ENCODE results near the gene LIME1. TPM values are rescaled to one million over a fixed set of nuclear protein-coding genes. Genes with fewer than 3 reads are reported as not detected.

Gene LIME1
- total and polyA plus RNA-seq, 2 of the 4 experiments (the other 2 are of a cell fraction), result 0.36 to 7.8 TPM

- H4K5ac ChIP-seq (ENCODE audit: low read depth, low read length), result no peak overlapping the region
- H4K91ac ChIP-seq (ENCODE audit: insufficient read depth, low read depth, low read length), result no peak overlapping the region
- no peak overlapping the region for H2AK9ac ChIP-seq (replicated peaks; ENCODE audit: low read depth, low read length, poor library complexity)
- H3K9me3 ChIP-seq (ENCODE audit: control insufficient read depth, insufficient read depth, low read length), result peaks cover 4% of the 10 kb centered on the region
- H4K8ac ChIP-seq (ENCODE audit: low read depth in 2 of 2, low read length in 2 of 2), result no peak overlapping the region
- H3K27ac ChIP-seq (ENCODE audit: insufficient read depth, low read length), result no peak overlapping the region
- no peak overlapping the region for H2BK20ac ChIP-seq (ENCODE audit: low read depth, low read length)
- TF ChIP-seq RCOR1 (IDR thresholded peaks at IDR 0.05; ENCODE audit: insufficient replicate concordance, low read length) (no peak), MAZ (IDR thresholded peaks at IDR 0.05; ENCODE audit: borderline replicate concordance, low read depth, low read length) (no peak), BHLHE40 (IDR thresholded peaks at IDR 0.05; ENCODE audit: low read depth, low read length) (no peak), SMC3 (IDR thresholded peaks at IDR 0.05; ENCODE audit: low read depth, low read length) (no peak), NFE2L2 (IDR thresholded peaks at IDR 0.05; ENCODE audit: low read depth, low read length) (no peak), CTCF (conservative IDR thresholded peaks at IDR 0.05; ENCODE audit: low read depth, low read length) (no peak)
- TF ChIP-seq, protein P1, sequence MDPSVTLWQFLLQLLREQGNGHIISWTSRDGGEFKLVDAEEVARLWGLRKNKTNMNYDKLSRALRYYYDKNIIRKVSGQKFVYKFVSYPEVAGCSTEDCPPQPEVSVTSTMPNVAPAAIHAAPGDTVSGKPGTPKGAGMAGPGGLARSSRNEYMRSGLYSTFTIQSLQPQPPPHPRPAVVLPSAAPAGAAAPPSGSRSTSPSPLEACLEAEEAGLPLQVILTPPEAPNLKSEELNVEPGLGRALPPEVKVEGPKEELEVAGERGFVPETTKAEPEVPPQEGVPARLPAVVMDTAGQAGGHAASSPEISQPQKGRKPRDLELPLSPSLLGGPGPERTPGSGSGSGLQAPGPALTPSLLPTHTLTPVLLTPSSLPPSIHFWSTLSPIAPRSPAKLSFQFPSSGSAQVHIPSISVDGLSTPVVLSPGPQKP (IDR thresholded peaks at IDR 0.05; ENCODE audit: borderline replicate concordance, low read depth, low read length), result no peak
- H3K18ac ChIP-seq (ENCODE audit: low read depth, low read length), result no peak overlapping the region
- BruUV-seq (replicated peaks), result no TSS peak
- no peak overlapping the region for H3K14ac ChIP-seq (replicated peaks; ENCODE audit: low read depth, low read length)
- no peak overlapping the region for H3K56ac ChIP-seq (ENCODE audit: extremely low read depth, insufficient read depth, low read length)
- peaks cover 35% of the 10 kb centered on the region for H3K36me3 ChIP-seq (ENCODE audit: control insufficient read depth, insufficient read depth, low read length)
- DNase-seq (no peak), ATAC-seq (ENCODE audit: low read depth) (no peak)
- H2AFZ ChIP-seq (replicated peaks; ENCODE audit: low read length, poor library complexity), result no peak overlapping the region
- no peak overlapping the region for H3K23ac ChIP-seq (ENCODE audit: low read depth, low read length)
- H3K27me3 ChIP-seq (ENCODE audit: control insufficient read depth, insufficient read depth, low read length), result no peaks in the 10 kb centered on the region
- H3K9me1 ChIP-seq (ENCODE audit: insufficient read depth, low read length), result no peaks in the 10 kb centered on the region
- ChIA-PET POLR2A (ENCODE audit: unreplicated experiment) (no interaction called here), CTCF (interaction anchor here (0.7 kb wide), 1 partner anchor 18 kb away, joined by 7 read pairs; no protein-coding TSS in a partner anchor)
- H3K9ac ChIP-seq (ENCODE audit: low read depth, low read length), result no peak overlapping the region
- no peak overlapping the region for H2BK15ac ChIP-seq (ENCODE audit: low read depth, low read length)
- H3K4me2 ChIP-seq (ENCODE audit: low read depth, low read length), result no peak overlapping the region
- no peak overlapping the region for H3K4ac ChIP-seq (ENCODE audit: low read depth, low read length)
- no peak overlapping the region for H2AK5ac ChIP-seq (ENCODE audit: low read depth, low read length)
- in situ Hi-C loops (cut with MboI; ENCODE audit: low sequenced_read_pairs) (no loop called here), intact Hi-C loops (cut with micrococcal nuclease) (no loop called here), dilution Hi-C loops (cut with HindIII; ENCODE audit: low sequenced_read_pairs, unreplicated experiment) (no loop called here)
- no peak overlapping the region for H2BK120ac ChIP-seq (ENCODE audit: low read depth, low read length)
- peaks cover 10% of the 10 kb centered on the region for H3K4me1 ChIP-seq (ENCODE audit: control insufficient read depth, insufficient read depth, low read length)
- peaks cover 8 to 52% of the 10 kb centered on the region in 2 experiments for H3K79me1 ChIP-seq (ENCODE audit: low read depth in 1 of 2, low read length in 2 of 2)
- 89% methylated on average over 4 of the region's 12 CpGs; no CpG with 5 or more reads in 1 of the 2 experiments for WGBS, 2 experiments (ENCODE audit: extremely low coverage in 2 of 2, insufficient read length in 1 of 2)
- H4K20me1 ChIP-seq (ENCODE audit: insufficient read depth, low read length), result no peaks in the 10 kb centered on the region; the same call in 1 of the 2 replicates
- no peak overlapping the region for H3K4me3 ChIP-seq (ENCODE audit: insufficient read depth, low read depth, low read length)
- H2BK5ac ChIP-seq (ENCODE audit: low read depth, low read length, poor library complexity, severe bottlenecking), result no peak overlapping the region
Observed at GRCh38 chr20:63711085-63711645, 25.3 kb upstream of the LIME1 start.

Data from IMR-90 (cell line).